Neutrophil (primary cell): ENCODE results near the gene CYP17A1.
"Not testable (repeated sequence)": the region's sequence is repeated elsewhere in the genome, so short reads cannot be mapped to it uniquely, and the experiment has no call there.

Source experiments
- H3K27ac ChIP-seq: fragments of 200-600 bp; sonication (generic); 2 replicates; pipeline ENCODE4 v1.5.1; 2016; ENCODE audit warnings: mild to moderate bottlenecking, moderate library complexity
- H3K27me3 ChIP-seq: fragments of 200-600 bp; sonication (generic); 2 replicates; pipeline ENCODE4 v1.6.0; 2016; ENCODE audit warnings: mild to moderate bottlenecking
- H3K36me3 ChIP-seq: fragments of 200-600 bp; sonication (generic); 2 replicates; pipeline ENCODE4 v1.5.1; 2017
- H3K4me1 ChIP-seq, 2 experiments: fragments of 200-600 bp in 1 of 2; sonication (generic) in 1 of 2; 1 replicate in 1 of 2; 2 replicates in 1 of 2; pipeline versions ENCODE4 v1.5.1 to v1.6.1; 2013 to 2016; ENCODE audit warnings: low read depth in 1 of 2, low read length in 1 of 2, mild to moderate bottlenecking in 1 of 2, moderate library complexity in 1 of 2; ENCODE audit not compliant: control insufficient read depth in 1 of 2, insufficient read depth in 1 of 2
- H3K4me3 ChIP-seq, 2 experiments: fragments of 200-600 bp in 1 of 2; sonication (generic) in 1 of 2; 1 replicate in 1 of 2; 2 replicates in 1 of 2; pipeline ENCODE4 v1.5.1; 2013 to 2016; ENCODE audit warnings: low read depth in 1 of 2, low read length in 1 of 2, mild to moderate bottlenecking in 1 of 2, moderate library complexity in 1 of 2
- H3K9me3 ChIP-seq: fragments of 200-600 bp; sonication (generic); 2 replicates; pipeline ENCODE4 v1.5.1; 2016
- CTCF ChIP-seq: fragments of 200-600 bp; sonication (generic); IDR thresholded peaks from 2 replicates; pipeline ENCODE4 v1.5.1; 2016; ENCODE audit warnings: antibody characterized with exemption

The CYP17A1 gene

GRCh38 chr10:102841827-102842345 lies 4.7 kb upstream of the CYP17A1 start:
- H3K4me1 ChIP-seq: no peaks in the 10 kb centered on the region
- no peaks in the 10 kb centered on the region for H3K36me3 ChIP-seq
- peaks cover 4% of the 10 kb centered on the region for H3K27me3 ChIP-seq
- H3K4me3 ChIP-seq: no peak overlapping the region
- H3K27ac ChIP-seq: no peak overlapping the region
- TF ChIP-seq CTCF: no peak
- H3K9me3 ChIP-seq: no peaks in the 10 kb centered on the region

- H3K27ac ChIP-seq, H3K27me3 ChIP-seq, H3K36me3 ChIP-seq, H3K9me3 ChIP-seq, H3K4me1 ChIP-seq, H3K4me3 ChIP-seq: not testable (repeated sequence)
These were observed 1.2 kb upstream of the CYP17A1 start for GRCh38 chr10:102838276-102838927.

- Histone ChIP-seq H3K27me3 (no peaks in the 10 kb centered on the region), H3K4me3 (no peak overlapping the region), H3K4me1 (no peaks in the 10 kb centered on the region), H3K9me3 (no peaks in the 10 kb centered on the region), H3K27ac (no peak overlapping the region), H3K36me3 (no peaks in the 10 kb centered on the region)
- peak; percentile 74 for TF ChIP-seq CTCF
These were observed 2.2 kb downstream of the CYP17A1 start for GRCh38 chr10:102835007-102835482.

- no peak for TF ChIP-seq CTCF
- Histone ChIP-seq H3K4me1 (no peaks in the 10 kb centered on the region), H3K27ac (no peak overlapping the region), H3K9me3 (no peaks in the 10 kb centered on the region), H3K4me3 (no peak overlapping the region), H3K36me3 (no peaks in the 10 kb centered on the region), H3K27me3 (no peaks in the 10 kb centered on the region)
These were observed 3.1 kb downstream of the CYP17A1 start for GRCh38 chr10:102834143-102834542.

GRCh38 chr10:102832987-102833386 lies 4.2 kb downstream of the CYP17A1 start:
- H3K27ac ChIP-seq: no peak overlapping the region
- no peaks in the 10 kb centered on the region for H3K36me3 ChIP-seq
- H3K4me1 ChIP-seq: no peaks in the 10 kb centered on the region
- no peak overlapping the region for H3K4me3 ChIP-seq
- TF ChIP-seq CTCF: no peak
- H3K27me3 ChIP-seq: no peaks in the 10 kb centered on the region
- no peaks in the 10 kb centered on the region for H3K9me3 ChIP-seq

- no peaks in the 10 kb centered on the region for H3K27me3 ChIP-seq
- H3K9me3 ChIP-seq: no peaks in the 10 kb centered on the region
- no peak for TF ChIP-seq CTCF
- no peak overlapping the region for H3K27ac ChIP-seq
- no peaks in the 10 kb centered on the region for H3K36me3 ChIP-seq
- no peaks in the 10 kb centered on the region for H3K4me1 ChIP-seq
- no peak overlapping the region for H3K4me3 ChIP-seq
These were observed 5.0 kb downstream of the CYP17A1 start for GRCh38 chr10:102832248-102832647.
